Measurements from ENCODE around the gene SPSB1.

- TF ChIP-seq EP300 (IDR thresholded peaks at IDR 0.05) (no peak), POLR2A (IDR thresholded peaks at IDR 0.05) (no peak)
Measured at GRCh38 chr1:9395018-9395417, 102.3 kb downstream of the SPSB1 start.
